ENCODE measurements around the gene STARD8. TPM values are rescaled to one million over a fixed set of nuclear protein-coding genes. Genes with fewer than 3 reads are reported as not detected.

STARD8 gene
- total RNA-seq, 1 donor from 2014 or later, result 9.3 TPM

- intact Hi-C loops (cut with micrococcal nuclease), result no loop called here
- no peaks in the 10 kb centered on the region for H3K36me3 ChIP-seq
- peak overlapping the region; percentile 66 for H3K27ac ChIP-seq (replicated peaks)
- no peak overlapping the region for H3K4me3 ChIP-seq
- H3K27me3 ChIP-seq (ENCODE audit: low read depth), result no peaks in the 10 kb centered on the region
- no peaks in the 10 kb centered on the region for H3K9me3 ChIP-seq (replicated peaks)
- H3K4me1 ChIP-seq, result peaks cover 59% of the 10 kb centered on the region
- TF ChIP-seq, protein P1, sequence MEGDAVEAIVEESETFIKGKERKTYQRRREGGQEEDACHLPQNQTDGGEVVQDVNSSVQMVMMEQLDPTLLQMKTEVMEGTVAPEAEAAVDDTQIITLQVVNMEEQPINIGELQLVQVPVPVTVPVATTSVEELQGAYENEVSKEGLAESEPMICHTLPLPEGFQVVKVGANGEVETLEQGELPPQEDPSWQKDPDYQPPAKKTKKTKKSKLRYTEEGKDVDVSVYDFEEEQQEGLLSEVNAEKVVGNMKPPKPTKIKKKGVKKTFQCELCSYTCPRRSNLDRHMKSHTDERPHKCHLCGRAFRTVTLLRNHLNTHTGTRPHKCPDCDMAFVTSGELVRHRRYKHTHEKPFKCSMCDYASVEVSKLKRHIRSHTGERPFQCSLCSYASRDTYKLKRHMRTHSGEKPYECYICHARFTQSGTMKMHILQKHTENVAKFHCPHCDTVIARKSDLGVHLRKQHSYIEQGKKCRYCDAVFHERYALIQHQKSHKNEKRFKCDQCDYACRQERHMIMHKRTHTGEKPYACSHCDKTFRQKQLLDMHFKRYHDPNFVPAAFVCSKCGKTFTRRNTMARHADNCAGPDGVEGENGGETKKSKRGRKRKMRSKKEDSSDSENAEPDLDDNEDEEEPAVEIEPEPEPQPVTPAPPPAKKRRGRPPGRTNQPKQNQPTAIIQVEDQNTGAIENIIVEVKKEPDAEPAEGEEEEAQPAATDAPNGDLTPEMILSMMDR (IDR thresholded peaks at IDR 0.05; ENCODE audit: borderline replicate concordance), result no peak
- DNase-seq, result no peak
Observed at GRCh38 chrX:68681443-68681941, 34.0 kb downstream of the STARD8 start.

GRCh38 chrX:68682790-68683189 is 35.3 kb downstream of the STARD8 start:
- Histone ChIP-seq H3K27ac (replicated peaks) (peak overlapping the region; percentile 87), H3K36me3 (no peaks in the 10 kb centered on the region), H3K9me3 (replicated peaks) (no peaks in the 10 kb centered on the region), H3K4me3 (no peak overlapping the region), H3K27me3 (ENCODE audit: low read depth) (no peaks in the 10 kb centered on the region), H3K4me1 (peaks cover 72% of the 10 kb centered on the region)
- DNase-seq, result no peak
- intact Hi-C loops (cut with micrococcal nuclease), result no loop called here
- TF ChIP-seq, protein P1 (IDR thresholded peaks at IDR 0.05; ENCODE audit: borderline replicate concordance), result no peak

DNA sequence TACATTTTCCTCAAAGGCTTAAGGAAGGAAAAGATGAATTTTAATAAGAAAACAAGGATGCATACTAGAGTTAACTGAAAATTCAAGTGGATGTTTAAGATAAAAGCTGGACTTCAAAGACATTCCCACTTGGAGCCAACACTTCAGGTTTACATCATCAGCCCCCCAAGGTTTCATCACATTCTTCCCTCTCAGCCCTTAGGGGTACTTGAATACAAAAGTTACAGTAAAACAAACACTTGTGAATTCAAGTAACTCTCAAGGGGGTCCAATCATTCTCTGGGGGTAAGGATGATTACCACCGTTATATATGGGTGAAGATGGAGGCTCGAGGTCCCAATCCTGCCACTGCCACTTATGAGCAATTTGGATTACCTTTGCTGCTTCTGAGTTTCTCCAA is 36.1 kb downstream of the STARD8 start:
- Histone ChIP-seq H3K27me3 (ENCODE audit: low read depth) (no peaks in the 10 kb centered on the region), H3K36me3 (no peaks in the 10 kb centered on the region), H3K27ac (replicated peaks) (peak overlapping the region; percentile 87), H3K4me1 (peaks cover 72% of the 10 kb centered on the region), H3K9me3 (replicated peaks) (no peaks in the 10 kb centered on the region), H3K4me3 (peak overlapping the region; percentile 6)
- TF ChIP-seq, protein P1 (IDR thresholded peaks at IDR 0.05; ENCODE audit: borderline replicate concordance), result no peak
- DNase-seq, result no peak
- intact Hi-C loops (cut with micrococcal nuclease), result no loop called here

GRCh38 chrX:68684291-68684918 is 36.9 kb downstream of the STARD8 start:
- H3K27ac ChIP-seq (replicated peaks), result peak overlapping the region; percentile 87
- TF ChIP-seq, protein P1 (IDR thresholded peaks at IDR 0.05; ENCODE audit: borderline replicate concordance), result no peak

GRCh38 chrX:68684919-68685304 is 37.4 kb downstream of the STARD8 start:
- TF ChIP-seq, protein P1 (IDR thresholded peaks at IDR 0.05; ENCODE audit: borderline replicate concordance), result no peak
- no peaks in the 10 kb centered on the region for H3K36me3 ChIP-seq
- H3K27ac ChIP-seq (replicated peaks), result peak overlapping the region; percentile 87
- no peak overlapping the region for H3K4me3 ChIP-seq
- no peaks in the 10 kb centered on the region for H3K27me3 ChIP-seq (ENCODE audit: low read depth)
- H3K9me3 ChIP-seq (replicated peaks), result no peaks in the 10 kb centered on the region
- DNase-seq, result no peak
- intact Hi-C loops (cut with micrococcal nuclease), result no loop called here
- H3K4me1 ChIP-seq, result peaks cover 72% of the 10 kb centered on the region

More at GRCh38 chrX:68684291-68684918, 36.9 kb downstream of the STARD8 start:
- H3K27me3 ChIP-seq (ENCODE audit: low read depth), result no peaks in the 10 kb centered on the region
- H3K4me1 ChIP-seq, result peaks cover 72% of the 10 kb centered on the region
- H3K36me3 ChIP-seq, result no peaks in the 10 kb centered on the region
- H3K4me3 ChIP-seq, result peak overlapping the region; percentile 6
- H3K9me3 ChIP-seq (replicated peaks), result no peaks in the 10 kb centered on the region
- peak; percentile 71 for DNase-seq
- intact Hi-C loops (cut with micrococcal nuclease), result no loop called here
